ENCODE data around the gene CLEC4G.

Gene CLEC4G

GRCh38 chr19:7720351-7720750 is 11.6 kb downstream of the CLEC4G start:
- DNase-seq, result no peak
- no peak for TF ChIP-seq CTCF (IDR thresholded peaks at IDR 0.05; ENCODE audit: low read depth, low read length)
- Histone ChIP-seq H3K9me3 (no peaks in the 10 kb centered on the region), H3K27me3 (peaks cover 4% of the 10 kb centered on the region), H3K4me3 (ENCODE audit: low read depth, low read length) (no peak overlapping the region), H3K36me3 (no peaks in the 10 kb centered on the region), H3K4me1 (no peaks in the 10 kb centered on the region)

GRCh38 chr19:7718668-7719067 is 13.2 kb downstream of the CLEC4G start:
- Histone ChIP-seq H3K27me3 (no peaks in the 10 kb centered on the region; the same call in 1 of the 2 replicates), H3K9me3 (no peaks in the 10 kb centered on the region), H3K36me3 (no peaks in the 10 kb centered on the region), H3K4me3 (ENCODE audit: low read depth, low read length) (no peak overlapping the region), H3K4me1 (no peaks in the 10 kb centered on the region)
- DNase-seq, result no peak
- TF ChIP-seq CTCF (IDR thresholded peaks at IDR 0.05; ENCODE audit: low read depth, low read length), result no peak

GRCh38 chr19:7716762-7717161 is 15.1 kb downstream of the CLEC4G start:
- DNase-seq, result no peak
- no peaks in the 10 kb centered on the region for H3K4me1 ChIP-seq
- H3K27me3 ChIP-seq, result no peaks in the 10 kb centered on the region; the same call in 1 of the 2 replicates
- H3K9me3 ChIP-seq, result no peaks in the 10 kb centered on the region
- H3K36me3 ChIP-seq, result no peaks in the 10 kb centered on the region
- no peak for TF ChIP-seq CTCF (IDR thresholded peaks at IDR 0.05; ENCODE audit: low read depth, low read length)
- H3K4me3 ChIP-seq (ENCODE audit: low read depth, low read length), result no peak overlapping the region

GRCh38 chr19:7715671-7716070 is 16.2 kb downstream of the CLEC4G start:
- Histone ChIP-seq H3K4me3 (ENCODE audit: low read depth, low read length) (no peak overlapping the region), H3K4me1 (no peaks in the 10 kb centered on the region), H3K9me3 (no peaks in the 10 kb centered on the region), H3K36me3 (no peaks in the 10 kb centered on the region), H3K27me3 (no peaks in the 10 kb centered on the region; the same call in 1 of the 2 replicates)
- TF ChIP-seq CTCF (IDR thresholded peaks at IDR 0.05; ENCODE audit: low read depth, low read length), result no peak
- no peak for DNase-seq

GRCh38 chr19:7710616-7711015 is 21.3 kb downstream of the CLEC4G start:
- Histone ChIP-seq H3K9me3 (no peaks in the 10 kb centered on the region), H3K36me3 (no peaks in the 10 kb centered on the region), H3K4me1 (no peaks in the 10 kb centered on the region), H3K27me3 (peaks cover 4% of the 10 kb centered on the region; the same call in 1 of the 2 replicates), H3K4me3 (ENCODE audit: low read depth, low read length) (no peak overlapping the region)
- TF ChIP-seq CTCF (IDR thresholded peaks at IDR 0.05; ENCODE audit: low read depth, low read length), result no peak
- DNase-seq, result no peak

- Histone ChIP-seq H3K9me3 (no peaks in the 10 kb centered on the region), H3K4me3 (ENCODE audit: low read depth, low read length) (no peak overlapping the region), H3K4me1 (no peaks in the 10 kb centered on the region), H3K27me3 (peaks cover 4% of the 10 kb centered on the region; the same call in 1 of the 2 replicates), H3K36me3 (no peaks in the 10 kb centered on the region)
- no peak for TF ChIP-seq CTCF (IDR thresholded peaks at IDR 0.05; ENCODE audit: low read depth, low read length)
- no peak for DNase-seq
Observed at GRCh38 chr19:7709932-7710460, 21.9 kb downstream of the CLEC4G start.

Measured in BE2C (cell line).